Measurements from ENCODE around the gene N4BP3.
"Not testable (repeated sequence)": the region's sequence is repeated elsewhere in the genome, so short reads cannot be mapped to it uniquely, and the experiment has no call there.

Gene N4BP3

GRCh38 chr5:178129296-178129695 lies 16.0 kb downstream of the N4BP3 start:
- peaks cover 4 to 5% of the 10 kb centered on the region in 2 donors for H3K4me1 ChIP-seq (ENCODE audit: control insufficient read depth in 2 of 2, insufficient read depth in 2 of 2, low read length in 2 of 2)
- no peak overlapping the region for H3K27ac ChIP-seq (ENCODE audit: low read depth in 2 of 2, low read length in 2 of 2)
- no peaks in the 10 kb centered on the region for H3K27me3 ChIP-seq (ENCODE audit: control insufficient read depth in 2 of 2, insufficient read depth in 2 of 2, low read length in 2 of 2)
- peaks cover 4 to 5% of the 10 kb centered on the region in 2 donors for H3K36me3 ChIP-seq (ENCODE audit: control insufficient read depth in 2 of 2, insufficient read depth in 2 of 2, low read length in 2 of 2)
- no peak overlapping the region for H3K4me3 ChIP-seq (ENCODE audit: low read length in 2 of 2)
- no peak overlapping the region for H3K9ac ChIP-seq (ENCODE audit: low read depth in 1 of 2, low read length in 2 of 2)
- no peaks in the 10 kb centered on the region for H3K9me3 ChIP-seq (ENCODE audit: control insufficient read depth in 2 of 2, low read length in 2 of 2)

DNA sequence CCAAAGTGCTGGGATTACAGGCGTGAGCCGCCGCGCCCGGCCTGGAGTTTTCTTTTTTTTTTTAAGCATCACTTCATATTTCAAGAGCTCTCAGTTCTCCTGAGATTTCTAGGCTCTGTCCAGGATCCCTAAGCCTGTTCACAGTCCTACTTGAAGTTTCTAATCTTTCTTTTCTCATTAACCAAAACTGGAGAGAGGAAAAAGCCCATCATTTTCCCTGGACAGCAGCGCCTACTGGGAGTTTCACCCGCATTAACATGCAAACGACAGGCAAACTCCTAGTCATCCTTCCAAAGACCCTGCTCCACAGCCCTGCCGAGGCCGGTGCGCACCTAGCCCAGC lies 16.9 kb downstream of the N4BP3 start:
- H3K36me3 ChIP-seq (ENCODE audit: control insufficient read depth in 2 of 2, insufficient read depth in 2 of 2, low read length in 2 of 2); H3K27me3 ChIP-seq (ENCODE audit: control insufficient read depth in 2 of 2, insufficient read depth in 2 of 2, low read length in 2 of 2); H3K9me3 ChIP-seq (ENCODE audit: control insufficient read depth in 2 of 2, low read length in 2 of 2); H3K4me1 ChIP-seq (ENCODE audit: control insufficient read depth in 2 of 2, insufficient read depth in 2 of 2, low read length in 2 of 2): not testable (repeated sequence)
- Histone ChIP-seq H3K9ac (ENCODE audit: low read depth in 1 of 2, low read length in 2 of 2) (peak overlapping the region; percentile 75 to 87), H3K4me3 (ENCODE audit: low read length in 2 of 2) (peak overlapping the region; percentile 78 to 82), H3K27ac (ENCODE audit: low read depth in 2 of 2, low read length in 2 of 2) (peak overlapping the region; percentile 90)

DNA sequence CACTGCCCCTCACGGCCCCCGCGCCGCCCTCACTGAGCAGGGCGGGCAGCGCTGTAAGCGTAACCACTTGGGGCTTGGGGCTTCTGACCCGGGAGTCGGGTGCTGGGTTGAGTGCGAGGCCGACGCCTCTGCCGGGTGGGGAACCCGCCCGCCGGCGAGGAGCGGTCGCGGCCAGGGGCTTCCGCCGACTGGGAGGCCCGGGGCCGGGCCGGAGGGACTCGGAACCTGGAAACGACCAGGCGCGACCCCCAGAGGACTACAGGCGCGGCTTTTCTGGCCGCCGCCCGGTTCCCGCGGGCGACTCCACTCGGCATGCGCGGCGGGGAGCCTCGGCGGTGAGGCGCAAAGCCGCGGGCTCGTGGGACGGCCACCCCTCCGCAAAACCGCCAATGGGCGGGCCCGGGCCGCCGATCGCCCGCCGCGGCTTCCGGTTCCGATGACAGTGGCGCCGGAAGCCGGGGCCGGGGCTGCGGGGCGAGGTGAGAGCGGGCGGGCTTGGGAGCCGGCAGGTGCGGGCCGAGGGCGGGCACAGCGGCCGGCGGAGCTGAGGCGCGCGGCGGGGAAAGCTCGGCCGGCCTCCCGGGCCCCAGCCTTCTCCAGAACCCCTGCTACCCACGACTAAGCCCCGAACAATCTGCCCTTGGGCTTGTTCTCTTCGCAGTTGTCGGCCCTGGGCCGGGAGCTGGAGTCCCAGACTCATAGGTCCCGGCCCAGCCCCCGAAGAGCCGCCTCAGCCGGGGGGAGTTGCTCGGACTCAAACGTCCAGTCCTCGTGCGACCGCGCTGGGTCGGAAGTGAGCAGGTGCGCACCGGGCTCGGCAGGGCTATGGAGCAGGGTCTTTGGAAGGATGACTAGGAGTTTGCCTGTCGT lies 17.5 kb downstream of the N4BP3 start, which contains the start of gene RMND5B:
Gene RMND5B, plus strand, starts transcription at position 439 of the 870 bp plus-strand sequence. CDS start 7,106 bp downstream, outside the sequence.
- peak within 1 kb of the TSS; percentile 78 to 82 for H3K4me3 ChIP-seq (ENCODE audit: low read length in 2 of 2)

DNA sequence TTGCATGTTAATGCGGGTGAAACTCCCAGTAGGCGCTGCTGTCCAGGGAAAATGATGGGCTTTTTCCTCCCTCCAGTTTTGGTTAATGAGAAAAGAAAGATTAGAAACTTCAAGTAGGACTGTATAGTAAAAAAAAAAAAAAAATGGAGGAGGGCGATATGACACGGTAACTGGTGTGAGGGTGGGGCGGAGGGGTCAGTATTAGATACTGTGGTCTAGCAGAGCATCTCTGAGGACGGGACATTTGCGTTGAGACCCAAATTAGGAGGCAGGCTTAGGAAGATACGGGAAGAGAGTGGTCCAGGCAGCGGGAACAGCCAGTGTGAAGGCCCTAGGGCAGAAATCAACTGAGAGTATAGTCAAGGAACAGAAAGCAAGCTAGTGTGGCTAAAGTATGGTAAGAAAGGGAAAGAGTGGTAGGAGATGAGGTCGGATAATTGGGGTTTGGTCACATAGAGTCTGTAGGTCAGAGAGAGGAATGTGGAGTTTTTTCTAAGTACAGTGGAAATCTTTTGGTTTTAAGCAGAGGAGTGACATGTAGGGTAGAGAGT lies 18.2 kb downstream of the N4BP3 start:
- H3K9me3 ChIP-seq (ENCODE audit: control insufficient read depth in 2 of 2, low read length in 2 of 2) = no peaks in the 10 kb centered on the region
- H3K4me1 ChIP-seq (ENCODE audit: control insufficient read depth in 2 of 2, insufficient read depth in 2 of 2, low read length in 2 of 2) = peaks cover 4 to 5% of the 10 kb centered on the region in 2 donors
- H3K4me3 ChIP-seq (ENCODE audit: low read length in 2 of 2) = peak overlapping the region; percentile 78 to 82
- no peaks in the 10 kb centered on the region for H3K27me3 ChIP-seq (ENCODE audit: control insufficient read depth in 2 of 2, insufficient read depth in 2 of 2, low read length in 2 of 2)
- H3K9ac ChIP-seq (ENCODE audit: low read depth in 1 of 2, low read length in 2 of 2) = peak overlapping the region; percentile 65 to 87
- peak overlapping the region; percentile 90 for H3K27ac ChIP-seq (ENCODE audit: low read depth in 2 of 2, low read length in 2 of 2)
- peaks cover 13 to 19% of the 10 kb centered on the region in 2 donors for H3K36me3 ChIP-seq (ENCODE audit: control insufficient read depth in 2 of 2, insufficient read depth in 2 of 2, low read length in 2 of 2)

More for the DNA sequence above, 17.5 kb downstream of the N4BP3 start, which contains the start of gene RMND5B:
- Histone ChIP-seq H3K27me3 (ENCODE audit: control insufficient read depth in 2 of 2, insufficient read depth in 2 of 2, low read length in 2 of 2) (no peaks in the 10 kb centered on the region), H3K36me3 (ENCODE audit: control insufficient read depth in 2 of 2, insufficient read depth in 2 of 2, low read length in 2 of 2) (peaks cover 11 to 14% of the 10 kb centered on the region in 2 donors), H3K9ac (ENCODE audit: low read depth in 1 of 2, low read length in 2 of 2) (peak within 1 kb of the TSS; percentile 75 to 87), H3K4me1 (ENCODE audit: control insufficient read depth in 2 of 2, insufficient read depth in 2 of 2, low read length in 2 of 2) (peaks cover 4 to 5% of the 10 kb centered on the region in 2 donors), H3K9me3 (ENCODE audit: control insufficient read depth in 2 of 2, low read length in 2 of 2) (no peaks in the 10 kb centered on the region), H3K27ac (ENCODE audit: low read depth in 2 of 2, low read length in 2 of 2) (peak within 1 kb of the TSS; percentile 90)

- Histone ChIP-seq H3K9ac (ENCODE audit: low read depth in 1 of 2, low read length in 2 of 2) (no peak overlapping the region), H3K27ac (ENCODE audit: low read depth in 2 of 2, low read length in 2 of 2) (no peak overlapping the region), H3K36me3 (ENCODE audit: control insufficient read depth in 2 of 2, insufficient read depth in 2 of 2, low read length in 2 of 2) (peaks cover 17 to 27% of the 10 kb centered on the region in 2 donors), H3K9me3 (ENCODE audit: control insufficient read depth in 2 of 2, low read length in 2 of 2) (no peaks in the 10 kb centered on the region), H3K27me3 (ENCODE audit: control insufficient read depth in 2 of 2, insufficient read depth in 2 of 2, low read length in 2 of 2) (no peaks in the 10 kb centered on the region), H3K4me3 (ENCODE audit: low read length in 2 of 2) (no peak overlapping the region), H3K4me1 (ENCODE audit: control insufficient read depth in 2 of 2, insufficient read depth in 2 of 2, low read length in 2 of 2) (no peaks in the 10 kb centered on the region)
Measured at GRCh38 chr5:178136990-178137389, 23.7 kb downstream of the N4BP3 start.

GRCh38 chr5:178137991-178138390 lies 24.7 kb downstream of the N4BP3 start:
- Histone ChIP-seq H3K4me3 (ENCODE audit: low read length in 2 of 2) (no peak overlapping the region), H3K4me1 (ENCODE audit: control insufficient read depth in 2 of 2, insufficient read depth in 2 of 2, low read length in 2 of 2) (no peaks in the 10 kb centered on the region), H3K9ac (ENCODE audit: low read depth in 1 of 2, low read length in 2 of 2) (no peak overlapping the region), H3K27me3 (ENCODE audit: control insufficient read depth in 2 of 2, insufficient read depth in 2 of 2, low read length in 2 of 2) (no peaks in the 10 kb centered on the region), H3K27ac (ENCODE audit: low read depth in 2 of 2, low read length in 2 of 2) (no peak overlapping the region), H3K36me3 (ENCODE audit: control insufficient read depth in 2 of 2, insufficient read depth in 2 of 2, low read length in 2 of 2) (peaks cover 27 to 34% of the 10 kb centered on the region in 2 donors), H3K9me3 (ENCODE audit: control insufficient read depth in 2 of 2, low read length in 2 of 2) (no peaks in the 10 kb centered on the region)

DNA sequence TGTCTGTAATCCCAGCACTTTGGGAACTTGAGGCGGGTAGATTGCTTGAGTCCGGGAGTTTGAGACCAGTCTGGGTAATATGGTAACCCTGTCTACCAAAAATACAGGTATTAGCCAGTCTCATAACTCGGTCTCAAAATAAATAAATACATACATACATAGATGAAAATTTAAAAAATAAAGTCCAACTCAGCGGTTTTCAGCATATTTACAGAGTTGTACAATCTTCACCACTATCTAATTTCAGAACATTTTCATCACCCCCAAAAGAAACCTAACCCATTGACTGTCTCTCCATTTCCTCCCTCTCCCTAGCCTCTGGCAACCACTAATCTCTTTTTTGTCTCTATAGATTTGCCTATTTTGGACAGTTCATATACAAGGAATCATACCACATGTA lies 28.2 kb downstream of the N4BP3 start:
- H3K36me3 ChIP-seq (ENCODE audit: control insufficient read depth in 2 of 2, insufficient read depth in 2 of 2, low read length in 2 of 2) = peaks cover 34 to 41% of the 10 kb centered on the region in 2 donors
- H3K4me3 ChIP-seq (ENCODE audit: low read length in 2 of 2) = no peak overlapping the region
- no peaks in the 10 kb centered on the region for H3K27me3 ChIP-seq (ENCODE audit: control insufficient read depth in 2 of 2, insufficient read depth in 2 of 2, low read length in 2 of 2)
- H3K9ac ChIP-seq (ENCODE audit: low read depth in 1 of 2, low read length in 2 of 2) = no peak overlapping the region
- no peaks in the 10 kb centered on the region for H3K9me3 ChIP-seq (ENCODE audit: control insufficient read depth in 2 of 2, low read length in 2 of 2)
- H3K4me1 ChIP-seq (ENCODE audit: control insufficient read depth in 2 of 2, insufficient read depth in 2 of 2, low read length in 2 of 2) = no peaks in the 10 kb centered on the region
- no peak overlapping the region for H3K27ac ChIP-seq (ENCODE audit: low read depth in 2 of 2, low read length in 2 of 2)

DNA sequence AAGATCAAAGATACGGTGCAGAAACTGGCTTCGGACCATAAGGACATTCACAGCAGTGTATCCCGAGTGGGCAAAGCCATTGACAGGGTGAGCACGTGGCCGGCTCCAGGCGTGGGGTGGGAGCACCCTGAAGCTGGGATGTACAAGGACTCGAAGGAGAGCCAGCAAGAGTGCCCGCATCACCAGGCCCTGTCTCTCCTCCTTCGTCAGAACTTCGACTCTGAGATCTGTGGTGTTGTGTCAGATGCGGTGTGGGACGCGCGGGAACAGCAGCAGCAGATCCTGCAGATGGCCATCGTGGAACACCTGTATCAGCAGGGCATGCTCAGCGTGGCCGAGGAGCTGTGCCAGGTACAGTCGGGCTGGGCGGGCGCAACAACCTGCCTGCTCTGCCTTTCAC lies 29.3 kb downstream of the N4BP3 start:
- H3K36me3 ChIP-seq (ENCODE audit: control insufficient read depth in 2 of 2, insufficient read depth in 2 of 2, low read length in 2 of 2) = peaks cover 45 to 49% of the 10 kb centered on the region in 2 donors

DNA sequence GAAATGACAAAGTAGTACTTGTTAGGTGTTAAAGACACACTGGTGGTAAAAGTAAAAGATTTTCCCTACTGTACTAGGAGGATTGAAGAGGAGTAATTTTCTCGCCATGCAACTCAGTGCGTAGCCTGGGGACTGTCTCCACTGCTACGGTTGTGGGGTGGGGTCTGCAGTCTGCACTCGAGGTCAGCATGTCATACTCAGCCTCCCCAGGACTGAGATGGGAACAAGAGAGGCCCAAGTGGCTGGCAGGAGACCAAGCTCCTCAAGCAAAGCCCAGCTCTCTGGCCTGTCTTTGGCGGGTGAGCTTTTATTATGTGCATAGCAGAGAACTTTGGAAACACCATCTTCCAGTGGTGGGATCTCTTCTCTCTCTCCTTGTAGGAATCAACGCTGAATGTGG lies 29.9 kb downstream of the N4BP3 start:
- Histone ChIP-seq H3K9ac (ENCODE audit: low read depth in 1 of 2, low read length in 2 of 2) (no peak overlapping the region), H3K36me3 (ENCODE audit: control insufficient read depth in 2 of 2, insufficient read depth in 2 of 2, low read length in 2 of 2) (peaks cover 48 to 52% of the 10 kb centered on the region in 2 donors), H3K27ac (ENCODE audit: low read depth in 2 of 2, low read length in 2 of 2) (no peak overlapping the region), H3K4me3 (ENCODE audit: low read length in 2 of 2) (no peak overlapping the region), H3K4me1 (ENCODE audit: control insufficient read depth in 2 of 2, insufficient read depth in 2 of 2, low read length in 2 of 2) (no peaks in the 10 kb centered on the region), H3K9me3 (ENCODE audit: control insufficient read depth in 2 of 2, low read length in 2 of 2) (no peaks in the 10 kb centered on the region), H3K27me3 (ENCODE audit: control insufficient read depth in 2 of 2, insufficient read depth in 2 of 2, low read length in 2 of 2) (no peaks in the 10 kb centered on the region)

More for the DNA sequence above, 29.3 kb downstream of the N4BP3 start:
- no peaks in the 10 kb centered on the region for H3K27me3 ChIP-seq (ENCODE audit: control insufficient read depth in 2 of 2, insufficient read depth in 2 of 2, low read length in 2 of 2)
- no peaks in the 10 kb centered on the region for H3K9me3 ChIP-seq (ENCODE audit: control insufficient read depth in 2 of 2, low read length in 2 of 2)
- H3K4me3 ChIP-seq (ENCODE audit: low read length in 2 of 2) = no peak overlapping the region
- H3K27ac ChIP-seq (ENCODE audit: low read depth in 2 of 2, low read length in 2 of 2) = no peak overlapping the region
- no peak overlapping the region for H3K9ac ChIP-seq (ENCODE audit: low read depth in 1 of 2, low read length in 2 of 2)
- no peaks in the 10 kb centered on the region for H3K4me1 ChIP-seq (ENCODE audit: control insufficient read depth in 2 of 2, insufficient read depth in 2 of 2, low read length in 2 of 2)

GRCh38 chr5:178143901-178144300 lies 30.6 kb downstream of the N4BP3 start:
- H3K36me3 ChIP-seq (ENCODE audit: control insufficient read depth in 2 of 2, insufficient read depth in 2 of 2, low read length in 2 of 2) = peaks cover 55 to 58% of the 10 kb centered on the region in 2 donors
- no peaks in the 10 kb centered on the region for H3K27me3 ChIP-seq (ENCODE audit: control insufficient read depth in 2 of 2, insufficient read depth in 2 of 2, low read length in 2 of 2)
- H3K9me3 ChIP-seq (ENCODE audit: control insufficient read depth in 2 of 2, low read length in 2 of 2) = no peaks in the 10 kb centered on the region
- no peak overlapping the region for H3K4me3 ChIP-seq (ENCODE audit: low read length in 2 of 2)
- H3K27ac ChIP-seq (ENCODE audit: low read depth in 2 of 2, low read length in 2 of 2) = no peak overlapping the region
- no peak overlapping the region for H3K9ac ChIP-seq (ENCODE audit: low read depth in 1 of 2, low read length in 2 of 2)
- no peaks in the 10 kb centered on the region for H3K4me1 ChIP-seq (ENCODE audit: control insufficient read depth in 2 of 2, insufficient read depth in 2 of 2, low read length in 2 of 2)

Data from mucosa of rectum (tissue), 2 donors.